CD4-positive, alpha-beta T cell treated with Interleukin-12 subunit alpha and Interleukin-12 subunit beta, for 1 hour (primary cell): Measurements from ENCODE around the gene B9D2.
"Not testable (repeated sequence)": the region's sequence is repeated elsewhere in the genome, so short reads cannot be mapped to it uniquely, and the experiment has no call there.

Experiments
- DNase-seq: peaks from one replicate; pipeline ENCODE4 v3.0.0-alpha.2; 2020

B9D2 gene

DNA sequence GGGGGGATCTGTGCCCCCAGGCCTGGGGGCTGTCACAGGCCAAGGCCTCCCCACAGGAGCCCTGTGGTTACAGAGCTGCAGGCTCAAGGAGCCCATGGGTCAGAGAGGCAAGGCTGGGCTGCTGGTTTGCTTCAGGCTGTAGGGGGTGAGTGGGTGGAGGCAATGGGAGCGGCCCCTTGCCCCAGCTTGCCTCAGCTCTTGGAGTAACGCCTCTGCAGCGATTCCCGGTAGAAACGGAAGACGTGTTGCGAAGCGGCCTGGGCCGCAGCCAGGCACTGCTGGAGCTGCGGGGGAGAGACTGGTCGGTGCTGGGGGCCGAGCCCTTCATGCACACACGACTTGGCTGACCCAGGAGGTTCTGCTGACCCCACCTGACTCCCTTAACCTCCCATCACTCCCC lies 22.5 kb upstream of the B9D2 start:
- no peak for DNase-seq

- no peak for DNase-seq
Measured at GRCh38 chr19:41384351-41384750, 20.4 kb upstream of the B9D2 start.

DNA sequence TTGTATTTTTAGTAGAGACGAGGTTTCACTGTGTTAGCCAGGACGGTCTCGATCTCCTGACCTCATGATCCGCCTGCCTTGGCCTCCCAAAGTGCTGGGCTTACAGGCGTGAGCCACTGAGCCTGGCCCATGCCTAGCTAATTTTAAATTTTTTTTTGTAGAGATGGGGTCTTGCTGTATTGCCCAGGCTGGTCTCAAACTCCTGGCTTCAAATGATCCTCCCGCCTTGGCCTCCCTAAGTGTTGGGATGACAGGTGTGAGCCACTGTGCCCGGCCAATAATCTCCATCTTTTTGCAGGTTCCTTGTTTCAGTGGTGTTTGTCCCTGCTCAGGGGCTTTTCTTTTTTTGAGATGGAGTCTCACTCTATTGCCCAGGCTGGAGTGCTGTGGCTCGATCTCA lies 17.6 kb upstream of the B9D2 start:
- DNase-seq = not testable (repeated sequence)

- no peak for DNase-seq
Measured at GRCh38 chr19:41377977-41378709, 14.2 kb upstream of the B9D2 start.

- no peak for DNase-seq
Measured at GRCh38 chr19:41376998-41377365, 13.0 kb upstream of the B9D2 start.

DNA sequence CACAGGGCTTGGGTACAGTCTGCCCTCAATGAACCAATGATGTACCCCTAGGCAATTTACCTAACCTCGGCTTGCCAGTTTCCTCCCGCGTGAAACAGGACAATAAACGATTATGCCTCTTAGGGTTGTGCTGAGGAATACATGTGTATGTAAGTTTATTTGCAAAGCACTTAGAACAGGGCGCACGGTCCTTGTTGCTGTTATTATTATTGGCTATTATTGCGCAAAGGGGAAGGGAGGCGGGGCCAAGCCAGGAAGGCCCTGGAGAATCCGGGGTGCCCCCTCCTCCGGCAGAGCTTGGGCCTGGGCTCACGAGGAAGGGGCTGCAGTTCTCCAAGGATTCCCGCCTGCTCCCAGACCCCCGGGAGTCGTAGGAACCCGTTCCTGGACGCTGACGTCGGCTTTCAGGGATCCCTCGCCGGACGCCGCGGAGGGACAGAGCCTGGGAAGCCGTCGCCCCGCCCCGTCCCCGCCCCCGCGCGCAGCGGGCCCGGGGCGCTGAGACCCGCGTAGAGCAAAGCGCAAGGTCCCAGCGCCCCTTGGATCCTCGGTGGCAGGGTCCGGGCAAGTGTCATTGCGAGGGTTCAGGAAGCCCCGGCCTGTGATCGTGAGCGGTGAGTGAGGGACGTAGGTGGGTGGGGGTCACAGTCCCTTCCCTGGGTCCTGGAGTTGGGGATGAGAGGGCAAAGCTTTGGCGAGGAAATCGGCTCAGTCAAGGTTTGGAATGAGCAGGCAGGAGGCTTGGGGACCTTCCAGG lies 12.5 kb upstream of the B9D2 start, which contains the start of gene TMEM91:
TMEM91 (plus strand) TSS at position 293 of the 757 bp plus-strand sequence. CDS start 1,777 bp downstream, outside the sequence.
- no peak for DNase-seq

- no peak for DNase-seq
Measured at GRCh38 chr19:41373993-41374392, 10.0 kb upstream of the B9D2 start.

GRCh38 chr19:41372501-41372900 lies 8.6 kb upstream of the B9D2 start:
- DNase-seq = no peak

DNA sequence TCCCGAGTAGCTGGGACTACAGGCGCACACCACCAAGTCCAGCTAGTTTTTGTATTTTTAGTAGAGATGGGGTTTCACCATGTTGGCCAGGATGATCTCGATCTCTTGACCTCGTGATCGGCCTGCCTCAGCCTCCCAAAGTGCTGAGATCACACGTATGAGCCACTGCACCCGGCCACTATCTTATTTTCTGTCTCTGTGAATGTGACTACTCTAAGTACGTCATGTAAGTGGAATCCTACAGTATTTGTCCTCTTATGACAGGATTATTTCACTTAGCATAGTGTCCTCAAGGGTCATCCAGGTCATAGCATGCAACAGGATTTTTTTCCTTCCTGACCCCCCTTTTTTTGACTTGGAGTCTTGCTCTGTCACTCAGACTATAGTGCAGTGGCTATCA lies 7.6 kb upstream of the B9D2 start:
- no peak for DNase-seq

DNA sequence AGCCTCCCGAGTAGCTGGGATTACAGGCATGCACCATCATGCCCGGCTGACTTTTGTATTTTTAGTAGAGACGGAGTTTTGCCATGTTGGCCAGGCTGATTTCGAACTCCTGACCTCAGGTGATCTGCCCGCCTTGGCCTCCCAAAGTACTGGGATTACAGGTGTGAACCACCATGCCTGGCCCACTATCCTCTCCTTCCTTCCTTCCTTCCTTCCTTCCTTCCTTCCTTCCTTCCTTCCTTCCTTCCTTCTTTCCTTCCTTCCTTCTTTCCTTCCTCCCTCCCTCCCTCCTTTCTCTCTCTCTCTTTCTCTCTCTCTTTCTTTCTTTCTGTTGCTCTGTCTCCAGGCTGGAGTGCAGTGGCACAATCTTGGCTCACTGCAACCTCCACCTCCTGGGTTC lies 7.2 kb upstream of the B9D2 start:
- DNase-seq = not testable (repeated sequence)

DNA sequence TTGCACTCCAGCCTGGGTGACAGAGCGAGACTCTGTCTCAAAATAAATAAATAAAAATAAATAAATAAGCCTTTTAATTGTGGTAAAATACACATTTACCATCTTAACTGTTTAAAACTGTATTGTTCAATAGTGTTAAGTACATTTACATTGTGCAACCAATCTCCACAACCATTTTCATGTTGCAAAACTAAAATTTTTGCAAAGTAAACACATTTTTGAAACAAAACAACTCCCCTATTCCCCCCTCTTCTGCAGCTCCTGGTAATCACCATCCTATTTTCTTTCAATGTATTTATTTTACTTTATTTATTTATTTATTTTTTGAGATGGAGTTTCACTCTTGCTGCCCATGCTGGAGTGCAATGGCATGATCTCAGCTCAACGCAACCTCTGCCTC lies 5.8 kb upstream of the B9D2 start:
- no peak for DNase-seq

DNA sequence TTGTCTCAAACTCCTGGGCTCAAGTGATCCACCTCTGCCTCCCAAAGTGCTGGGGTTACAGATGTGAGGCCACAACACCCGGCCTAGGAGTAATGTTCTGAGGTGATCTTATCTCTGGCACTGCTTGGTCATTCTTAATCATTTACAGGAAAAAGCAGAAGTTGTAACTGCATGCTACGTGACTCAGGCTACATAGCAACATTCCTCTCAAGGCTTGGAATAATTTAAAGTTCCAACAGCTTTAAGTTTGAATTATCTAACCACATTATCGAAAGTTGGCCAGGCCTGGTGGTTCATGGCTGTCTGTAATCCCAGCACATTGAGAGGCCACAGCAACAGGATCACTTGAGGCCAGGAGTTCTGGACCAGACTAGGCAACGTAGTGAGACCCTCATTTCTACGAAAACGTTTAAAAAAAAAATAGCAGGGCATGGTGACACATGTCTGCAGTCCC lies 3.9 kb upstream of the B9D2 start:
- DNase-seq = no peak

DNA sequence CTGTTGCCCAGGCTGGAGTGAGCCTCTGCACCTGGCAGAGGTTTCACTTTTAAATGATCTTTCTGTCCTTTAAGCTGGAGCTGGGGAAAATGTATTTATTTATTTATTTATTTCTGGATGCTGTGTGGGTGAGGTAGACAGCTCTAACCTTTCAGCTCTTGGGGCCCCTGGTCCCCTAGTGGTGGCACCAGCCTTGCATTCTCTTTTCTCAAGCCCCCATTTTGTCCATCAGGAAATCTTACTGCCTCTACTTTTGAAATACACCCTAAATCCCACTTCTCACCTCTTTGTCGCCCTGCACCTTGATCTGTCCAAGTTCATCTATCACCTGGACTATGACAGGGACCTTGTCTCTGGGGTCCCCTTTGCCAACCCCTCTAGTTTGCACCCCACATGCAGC lies 2.1 kb upstream of the B9D2 start:
- no peak for DNase-seq

GRCh38 chr19:41364524-41365391 lies 809 bp upstream of the B9D2 start:
- DNase-seq = no peak

DNA sequence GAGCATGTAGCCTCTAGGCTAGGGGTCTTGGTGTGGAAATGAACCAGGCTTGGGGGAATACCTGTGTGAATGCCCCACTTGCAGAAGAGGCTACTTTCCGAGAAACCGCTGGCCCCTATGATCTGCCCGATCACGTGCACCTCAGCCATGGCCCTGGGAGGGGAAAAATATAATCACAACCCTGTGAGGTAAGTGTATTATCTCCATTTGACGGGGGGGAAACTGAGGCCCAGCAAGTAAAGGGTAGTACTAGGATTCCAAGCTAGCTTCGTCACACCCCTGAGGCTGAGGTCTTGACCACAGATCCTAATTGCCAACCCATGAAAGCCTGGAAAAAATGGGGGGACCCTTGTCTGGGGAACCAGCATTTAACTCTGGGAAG lies 587 bp downstream of the B9D2 start:
- no peak for DNase-seq

GRCh38 chr19:41362143-41362847 lies 1.7 kb downstream of the B9D2 start:
- no peak for DNase-seq

DNA sequence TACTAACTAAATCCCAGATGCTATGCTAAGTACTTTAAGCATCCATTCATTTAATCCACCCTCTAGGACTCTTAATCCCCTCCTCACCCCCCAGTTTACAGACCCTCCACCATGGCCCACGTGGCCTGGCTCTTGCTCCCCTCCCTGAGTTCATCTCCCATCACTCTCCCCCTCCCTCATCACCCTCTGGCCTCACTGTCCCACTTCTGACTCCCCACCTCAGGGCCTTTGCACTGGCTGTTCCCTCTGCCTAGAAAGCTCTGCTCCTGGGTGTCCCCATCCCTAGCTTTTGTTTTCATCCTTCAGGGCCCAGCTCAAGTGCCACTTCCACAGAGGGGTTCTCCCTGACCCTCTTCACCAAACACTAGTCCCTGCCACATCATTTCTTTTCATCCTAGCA lies 4.2 kb downstream of the B9D2 start:
- no peak for DNase-seq

DNA sequence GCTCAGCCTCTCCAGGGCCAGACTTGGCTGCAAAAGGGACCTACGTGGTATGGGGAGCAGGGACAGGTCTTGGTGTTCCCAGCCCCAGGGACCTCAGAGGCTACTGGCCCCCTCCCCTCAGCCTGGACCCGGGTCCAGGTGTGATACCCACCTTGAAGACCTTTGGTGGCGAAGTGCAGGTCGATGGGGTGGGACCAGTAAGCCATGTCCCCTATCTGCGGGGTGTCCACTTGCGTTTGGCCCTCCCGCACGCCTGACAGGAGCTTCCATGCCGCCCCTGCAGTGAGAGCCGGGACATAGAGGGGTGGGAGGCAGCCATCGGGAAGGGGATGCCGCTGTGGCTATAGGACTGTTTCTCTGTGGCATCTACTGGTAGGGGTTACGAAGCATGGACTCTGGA lies 6.2 kb downstream of the B9D2 start:
- DNase-seq = no peak

DNA sequence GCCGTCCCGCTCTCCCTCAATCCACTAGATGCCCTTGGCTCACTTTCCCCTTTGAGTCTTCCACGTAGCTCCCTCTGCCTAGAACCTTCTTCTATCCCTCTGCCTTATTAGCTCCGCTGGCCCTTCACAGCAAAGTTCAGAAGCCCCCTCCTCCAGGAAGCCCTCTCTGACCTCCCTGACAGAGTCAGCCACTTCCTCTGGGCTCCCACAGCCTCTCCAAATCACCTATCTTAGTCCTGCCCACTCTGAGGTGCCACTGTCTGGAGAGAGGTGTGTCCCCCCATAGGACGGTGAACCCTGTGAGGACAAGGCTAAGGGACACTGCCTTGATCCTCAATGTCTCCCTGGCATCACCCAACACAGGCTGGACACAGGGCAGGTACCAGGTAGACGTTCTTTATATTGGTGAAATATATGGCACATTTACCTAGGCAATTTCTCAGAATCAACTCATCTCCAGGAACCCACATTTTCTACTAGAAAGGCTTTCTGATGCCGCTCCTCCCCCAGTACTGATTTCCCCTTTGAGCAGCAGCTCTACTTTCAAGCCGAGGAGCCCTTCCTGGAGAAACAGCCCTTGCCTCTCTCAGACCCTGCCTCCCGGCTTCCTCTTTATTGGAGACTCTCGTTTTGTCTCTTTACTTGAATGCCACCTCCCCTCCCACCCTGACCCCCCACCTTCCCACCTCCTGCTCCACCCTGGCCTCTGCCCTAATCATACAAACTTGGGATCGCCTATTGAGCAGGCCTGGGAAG lies 6.8 kb downstream of the B9D2 start:
- DNase-seq = no peak

- no peak for DNase-seq
Measured at GRCh38 chr19:41355802-41356201, 8.1 kb downstream of the B9D2 start.

GRCh38 chr19:41355035-41355434 lies 8.9 kb downstream of the B9D2 start:
- DNase-seq = no peak

- DNase-seq = no peak
Measured at GRCh38 chr19:41354343-41354953, 9.5 kb downstream of the B9D2 start.
